ENCODE data around the gene TFR2.
A peak's percentile ranks its signal among the peaks of the same experiment; 100 is the strongest.
"Not testable (repeated sequence)": the region's sequence is repeated elsewhere in the genome, so short reads cannot be mapped to it uniquely, and the experiment has no call there.

The TFR2 gene

GRCh38 chr7:100678291-100678984, 37.1 kb upstream of the TFR2 start:
- no peak for DNase-seq (ENCODE audit: low spot score)

- no peak for DNase-seq (ENCODE audit: low spot score)
Measured at GRCh38 chr7:100677308-100678267, 36.2 kb upstream of the TFR2 start.

GRCh38 chr7:100676501-100677306, 35.4 kb upstream of the TFR2 start:
- no peak for DNase-seq (ENCODE audit: low spot score)

- DNase-seq (ENCODE audit: low spot score): no peak
Measured at GRCh38 chr7:100675581-100676350, 34.4 kb upstream of the TFR2 start.

- peak; percentile 16 for DNase-seq (ENCODE audit: low spot score)
Measured at GRCh38 chr7:100675105-100675451, 33.7 kb upstream of the TFR2 start.

GRCh38 chr7:100674411-100675104, 33.2 kb upstream of the TFR2 start:
- DNase-seq (ENCODE audit: low spot score): peak; percentile 26

- DNase-seq (ENCODE audit: low spot score): no peak
Measured at GRCh38 chr7:100673942-100674410, 32.6 kb upstream of the TFR2 start.

GRCh38 chr7:100673302-100673941, 32.1 kb upstream of the TFR2 start, which contains the start of gene GNB2:
Gene GNB2 (plus strand): TSS chr7:100673740. CDS start chr7:100676266, 2,526 bp downstream.
- DNase-seq (ENCODE audit: low spot score): peak; percentile 100

GRCh38 chr7:100671353-100672327, 30.3 kb upstream of the TFR2 start:
- DNase-seq (ENCODE audit: low spot score): no peak

GRCh38 chr7:100670074-100670473, 28.7 kb upstream of the TFR2 start:
- no peak for DNase-seq (ENCODE audit: low spot score)

- not testable (repeated sequence) for DNase-seq (ENCODE audit: low spot score)
Measured at GRCh38 chr7:100669106-100669505, 27.8 kb upstream of the TFR2 start.

- no peak for DNase-seq (ENCODE audit: low spot score)
Measured at GRCh38 chr7:100668069-100668449, 26.7 kb upstream of the TFR2 start.

GRCh38 chr7:100667331-100668068, 26.1 kb upstream of the TFR2 start:
- no peak for DNase-seq (ENCODE audit: low spot score)

GRCh38 chr7:100665168-100665726, 23.9 kb upstream of the TFR2 start:
- DNase-seq (ENCODE audit: low spot score): no peak

GRCh38 chr7:100662194-100662776, 20.9 kb upstream of the TFR2 start:
- not testable (repeated sequence) for DNase-seq (ENCODE audit: low spot score)

- DNase-seq (ENCODE audit: low spot score): no peak
Measured at GRCh38 chr7:100655908-100656674, 14.7 kb upstream of the TFR2 start, which contains the start of gene ACTL6B. Gene ACTL6B (minus strand): TSS chr7:100656448. CDS start chr7:100656354, 94 bp downstream.
